Measurements from ENCODE around the gene TNFRSF17. TPM values are rescaled to one million over a fixed set of nuclear protein-coding genes. Genes with fewer than 3 reads are reported as not detected.
"Not testable (repeated sequence)": the region's sequence is repeated elsewhere in the genome, so short reads cannot be mapped to it uniquely, and the experiment has no call there.

TNFRSF17 gene
- total RNA-seq, 4 donors from 2014 or later: 0.73 TPM; not detected in 3

DNA sequence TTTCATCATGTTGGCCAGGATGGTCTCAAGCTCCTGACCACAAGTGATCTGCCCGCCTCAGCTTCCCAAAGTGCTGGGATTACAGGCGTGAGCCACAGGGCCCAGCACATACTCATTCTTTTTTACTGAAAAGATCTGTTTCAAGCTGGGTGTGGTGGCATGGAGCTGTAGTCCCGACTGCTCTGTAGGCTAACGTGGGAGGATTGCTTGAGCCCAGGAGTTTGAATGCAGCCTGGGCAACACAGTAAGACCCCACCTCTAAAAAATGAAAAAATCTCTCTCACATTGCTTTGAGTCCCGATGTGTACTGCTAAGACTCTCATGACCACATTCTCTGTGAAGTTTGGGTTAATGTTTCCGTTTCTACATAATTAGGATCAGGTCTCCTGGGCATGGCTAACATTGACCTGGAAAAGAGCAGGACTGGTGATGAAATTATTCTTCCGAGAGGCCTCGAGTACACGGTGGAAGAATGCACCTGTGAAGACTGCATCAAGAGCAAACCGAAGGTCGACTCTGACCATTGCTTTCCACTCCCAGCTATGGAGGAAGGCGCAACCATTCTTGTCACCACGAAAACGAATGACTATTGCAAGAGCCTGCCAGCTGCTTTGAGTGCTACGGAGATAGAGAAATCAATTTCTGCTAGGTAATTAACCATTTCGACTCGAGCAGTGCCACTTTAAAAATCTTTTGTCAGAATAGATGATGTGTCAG is 2.3 kb downstream of the TNFRSF17 start:
- DNase-seq: no peak
- no peaks in the 10 kb centered on the region for H3K4me1 ChIP-seq
- no peak overlapping the region for H3K27ac ChIP-seq
- H3K4me3 ChIP-seq: no peak overlapping the region
- no peak for TF ChIP-seq POLR2A (IDR thresholded peaks at IDR 0.05)
- TF ChIP-seq, protein P1, sequence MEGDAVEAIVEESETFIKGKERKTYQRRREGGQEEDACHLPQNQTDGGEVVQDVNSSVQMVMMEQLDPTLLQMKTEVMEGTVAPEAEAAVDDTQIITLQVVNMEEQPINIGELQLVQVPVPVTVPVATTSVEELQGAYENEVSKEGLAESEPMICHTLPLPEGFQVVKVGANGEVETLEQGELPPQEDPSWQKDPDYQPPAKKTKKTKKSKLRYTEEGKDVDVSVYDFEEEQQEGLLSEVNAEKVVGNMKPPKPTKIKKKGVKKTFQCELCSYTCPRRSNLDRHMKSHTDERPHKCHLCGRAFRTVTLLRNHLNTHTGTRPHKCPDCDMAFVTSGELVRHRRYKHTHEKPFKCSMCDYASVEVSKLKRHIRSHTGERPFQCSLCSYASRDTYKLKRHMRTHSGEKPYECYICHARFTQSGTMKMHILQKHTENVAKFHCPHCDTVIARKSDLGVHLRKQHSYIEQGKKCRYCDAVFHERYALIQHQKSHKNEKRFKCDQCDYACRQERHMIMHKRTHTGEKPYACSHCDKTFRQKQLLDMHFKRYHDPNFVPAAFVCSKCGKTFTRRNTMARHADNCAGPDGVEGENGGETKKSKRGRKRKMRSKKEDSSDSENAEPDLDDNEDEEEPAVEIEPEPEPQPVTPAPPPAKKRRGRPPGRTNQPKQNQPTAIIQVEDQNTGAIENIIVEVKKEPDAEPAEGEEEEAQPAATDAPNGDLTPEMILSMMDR (IDR thresholded peaks at IDR 0.05): no peak
- no peaks in the 10 kb centered on the region for H3K36me3 ChIP-seq
- no peaks in the 10 kb centered on the region for H3K27me3 ChIP-seq
- intact Hi-C loops (cut with DNase I; ENCODE audit: low total_unique reads): no loop called here
- no peaks in the 10 kb centered on the region for H3K9me3 ChIP-seq

DNA sequence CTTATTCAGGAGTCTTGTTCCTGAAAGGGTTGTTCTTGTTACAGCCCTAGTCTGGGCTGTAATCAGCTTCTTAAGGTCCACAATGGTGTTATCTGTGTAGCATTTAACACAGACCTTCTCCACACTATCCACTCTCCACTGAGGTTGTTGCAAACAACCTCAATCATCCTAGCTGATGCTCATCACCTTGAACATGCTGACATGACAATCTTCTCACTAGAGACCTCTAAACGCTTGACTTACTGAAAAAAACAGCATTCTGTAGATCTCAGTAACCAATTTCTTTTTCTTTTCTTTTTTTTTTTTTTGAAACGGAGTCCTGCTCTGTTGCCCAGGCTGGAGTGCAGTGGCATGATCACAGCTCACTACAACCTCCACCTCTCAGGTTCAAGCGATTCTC is 3.6 kb downstream of the TNFRSF17 start:
- no peak for DNase-seq
- no peaks in the 10 kb centered on the region for H3K9me3 ChIP-seq
- intact Hi-C loops (cut with DNase I; ENCODE audit: low total_unique reads): no loop called here
- no peaks in the 10 kb centered on the region for H3K27me3 ChIP-seq
- H3K36me3 ChIP-seq: no peaks in the 10 kb centered on the region
- H3K4me1 ChIP-seq: no peaks in the 10 kb centered on the region
- H3K4me3 ChIP-seq: no peak overlapping the region
- TF ChIP-seq, protein P1 (IDR thresholded peaks at IDR 0.05): no peak
- TF ChIP-seq POLR2A (IDR thresholded peaks at IDR 0.05): no peak
- H3K27ac ChIP-seq: no peak overlapping the region

DNA sequence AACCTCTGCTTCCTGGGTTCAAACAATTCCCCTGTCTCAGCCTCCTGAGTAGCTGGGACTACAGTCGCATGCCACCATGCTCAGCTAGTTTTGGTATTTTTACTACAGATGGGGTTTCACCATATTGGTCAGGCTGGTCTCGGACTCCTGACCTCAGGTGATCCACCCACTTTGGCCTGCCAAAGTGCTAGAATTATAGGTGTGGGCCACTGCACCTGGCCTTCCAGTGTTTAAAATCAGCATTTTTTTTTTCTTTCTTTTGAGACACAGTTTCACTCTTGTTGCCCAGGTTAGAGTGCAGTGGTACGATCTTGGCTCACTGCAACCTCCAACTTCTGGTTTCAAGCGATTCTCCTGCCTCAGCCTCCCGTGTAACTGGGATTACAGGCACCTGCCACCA is 5.3 kb downstream of the TNFRSF17 start:
- intact Hi-C loops (cut with DNase I; ENCODE audit: low total_unique reads); H3K27ac ChIP-seq; H3K4me1 ChIP-seq; DNase-seq; H3K9me3 ChIP-seq; H3K4me3 ChIP-seq; H3K36me3 ChIP-seq; H3K27me3 ChIP-seq: not testable (repeated sequence)

DNA sequence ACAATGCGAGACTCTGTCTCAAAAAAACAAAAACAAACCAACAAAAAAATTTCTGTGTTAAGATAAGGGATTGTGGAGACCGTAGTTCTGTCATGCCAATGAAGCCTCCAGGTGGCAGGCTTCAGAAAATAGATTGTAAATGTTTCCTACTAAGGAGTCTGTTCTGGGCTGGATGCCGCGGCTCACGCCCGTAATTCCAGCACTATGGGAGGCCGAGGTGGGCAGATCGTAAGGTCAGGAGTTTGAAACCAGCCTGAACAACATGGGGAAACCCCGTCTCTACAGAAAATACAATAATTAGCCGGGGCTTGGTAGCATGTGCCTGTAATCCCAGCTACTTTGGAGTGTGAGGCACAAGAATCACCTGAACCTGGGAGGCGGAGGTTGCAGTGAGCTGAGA is 7.1 kb downstream of the TNFRSF17 start:
- H3K4me1 ChIP-seq: peaks cover 0 to 7% of the 10 kb centered on the region in 2 donors
- no peak for DNase-seq
- H3K27ac ChIP-seq: no peak overlapping the region
- no peaks in the 10 kb centered on the region for H3K9me3 ChIP-seq
- no peaks in the 10 kb centered on the region for H3K27me3 ChIP-seq
- TF ChIP-seq POLR2A (IDR thresholded peaks at IDR 0.05): no peak
- TF ChIP-seq, protein P1 (IDR thresholded peaks at IDR 0.05): no peak
- no peak overlapping the region for H3K4me3 ChIP-seq
- intact Hi-C loops (cut with DNase I; ENCODE audit: low total_unique reads): no loop called here
- no peaks in the 10 kb centered on the region for H3K36me3 ChIP-seq

DNA sequence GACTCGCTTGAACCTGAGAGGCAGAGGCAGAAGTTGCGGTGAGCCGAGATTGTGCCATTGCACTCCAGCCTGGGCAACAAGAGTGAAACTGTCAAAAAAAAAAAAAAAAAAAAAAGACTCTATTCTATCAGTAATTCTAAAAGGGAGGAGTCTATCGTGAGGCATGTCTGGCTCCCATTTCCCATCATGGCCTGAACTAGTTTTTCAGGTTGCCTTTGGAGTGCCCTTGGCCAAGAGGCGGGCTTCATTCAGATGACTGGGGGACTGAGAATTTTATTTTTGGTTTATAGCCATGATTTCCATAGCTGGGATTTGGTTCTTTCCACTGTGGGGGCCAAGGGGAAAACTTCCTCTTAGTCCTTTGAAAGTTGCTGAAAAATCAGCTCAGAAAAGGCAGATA is 8.1 kb downstream of the TNFRSF17 start:
- Histone ChIP-seq H3K4me3 (no peak overlapping the region), H3K4me1 (peaks cover 0 to 7% of the 10 kb centered on the region in 2 donors), H3K27ac (no peak overlapping the region), H3K36me3 (no peaks in the 10 kb centered on the region), H3K9me3 (no peaks in the 10 kb centered on the region), H3K27me3 (no peaks in the 10 kb centered on the region)
- intact Hi-C loops (cut with DNase I; ENCODE audit: low total_unique reads): no loop called here
- TF ChIP-seq, protein P1 (IDR thresholded peaks at IDR 0.05): no peak
- DNase-seq: no peak
